Measurements from ENCODE around the gene MUCL3.

GRCh38 chr6:30922447-30922852 is 18.3 kb upstream of the MUCL3 start:
- no peak for TF ChIP-seq CTCF (IDR thresholded peaks at IDR 0.05)
- no peak for TF ChIP-seq POLR2A (IDR thresholded peaks at IDR 0.05)
